DOHH2 (cell line): ENCODE measurements around the gene LBR.

Source experiments
- H3F3A ChIP-seq: fragments of 200-600 bp; sonication (generic), shearing (Covaris generic); 2 replicates; pipeline ENCODE4 v1.6.0; 2016; ENCODE audit warnings: antibody characterized with exemption, mild to moderate bottlenecking; ENCODE audit not compliant: control insufficient read depth, insufficient read depth
- H3K27ac ChIP-seq: fragments of 200-600 bp; sonication (generic); 2 replicates; pipeline ENCODE4 v1.5.1; 2014; ENCODE audit warnings: low read depth, mild to moderate bottlenecking, low read length, moderate library complexity
- H3K27me3 ChIP-seq: fragments of 200-600 bp; sonication (generic); 2 replicates; pipeline ENCODE4 v1.6.1; 2014; ENCODE audit warnings: mild to moderate bottlenecking, low read length, mixed read lengths; ENCODE audit not compliant: control insufficient read depth
- H3K36me3 ChIP-seq: fragments of 200-600 bp; sonication (generic); 2 replicates; pipeline ENCODE4 v1.6.1; 2014; ENCODE audit warnings: mild to moderate bottlenecking, low read length, moderate library complexity, mixed read lengths; ENCODE audit not compliant: control insufficient read depth
- H3K4me1 ChIP-seq: fragments of 200-600 bp; sonication (generic); 2 replicates; pipeline ENCODE4 v1.6.1; 2014; ENCODE audit warnings: mild to moderate bottlenecking, low read length, mixed read lengths; ENCODE audit not compliant: control insufficient read depth
- H3K4me2 ChIP-seq: fragments of 200-600 bp; sonication (generic); 2 replicates; pipeline ENCODE4 v1.6.0; 2014; ENCODE audit warnings: mild to moderate bottlenecking, low read length, moderate library complexity
- H3K4me3 ChIP-seq: fragments of 200-600 bp; sonication (generic); 2 replicates; pipeline ENCODE4 v1.5.1; 2014; ENCODE audit warnings: mild to moderate bottlenecking, low read length, mixed read lengths
- H3K79me2 ChIP-seq: fragments of 200-600 bp; sonication (generic); 2 replicates; pipeline ENCODE4 v1.6.1; 2014; ENCODE audit warnings: mild to moderate bottlenecking, low read length, mixed read lengths; ENCODE audit not compliant: control insufficient read depth
- H3K9me2 ChIP-seq: fragments of 200-600 bp; sonication (generic); replicated peaks from 2 replicates; pipeline ENCODE4 v1.6.1; 2014; ENCODE audit warnings: mild to moderate bottlenecking, low read length, mixed read lengths; ENCODE audit not compliant: control insufficient read depth
- H3K9me3 ChIP-seq: fragments of 200-600 bp; sonication (generic); 2 replicates; pipeline ENCODE4 v1.6.1; 2014; ENCODE audit warnings: antibody characterized with exemption, low read length, mixed read lengths; ENCODE audit not compliant: control insufficient read depth, insufficient read depth
- H4K20me1 ChIP-seq: fragments of 200-600 bp; sonication (generic); 2 replicates; pipeline ENCODE4 v1.6.0; 2014; ENCODE audit warnings: low read depth, mild to moderate bottlenecking, antibody characterized with exemption, low read length, moderate library complexity; ENCODE audit not compliant: control insufficient read depth, insufficient read depth
- EZH2phosphoT487 ChIP-seq: fragments of 200-600 bp; sonication (generic); IDR thresholded peaks from 2 replicates; pipeline ENCODE4 v1.6.1; 2017; ENCODE audit warnings: borderline replicate concordance, mild to moderate bottlenecking, antibody characterized with exemption, low read length, moderate library complexity, mixed read lengths
- TF ChIP-seq, protein P1 (sequence below): fragments of 200-600 bp; sonication (generic); IDR thresholded peaks from one replicate; pipeline ENCODE4 v1.5.1; 2014; ENCODE audit warnings: antibody characterized with exemption, mild to moderate bottlenecking, low read depth, low read length; ENCODE audit not compliant: poor library complexity, severe bottlenecking

LBR gene

DNA sequence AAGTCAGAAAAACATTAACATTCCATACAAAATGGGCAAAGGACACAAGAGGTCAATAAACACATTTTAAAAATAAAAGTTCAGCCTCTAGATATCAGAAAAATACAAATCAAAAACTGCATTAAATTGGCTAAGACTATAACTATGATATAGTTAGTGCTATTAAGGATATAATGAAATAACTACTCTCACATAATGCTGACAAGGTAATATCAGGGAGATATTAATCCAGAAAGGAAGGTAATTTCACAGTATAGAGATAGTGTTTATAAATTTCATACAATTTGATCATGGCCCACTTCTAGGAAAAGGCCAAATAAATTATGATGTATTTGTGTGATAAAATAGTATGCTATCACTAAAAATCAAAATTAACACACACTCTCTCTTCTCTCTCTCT, 61.8 kb downstream of the LBR start:
- no peak overlapping the region for H3K4me2 ChIP-seq
- no peaks in the 10 kb centered on the region for H3K36me3 ChIP-seq
- no peaks in the 10 kb centered on the region for H3K9me3 ChIP-seq
- no peaks in the 10 kb centered on the region for H3F3A ChIP-seq
- no peak overlapping the region for H3K4me3 ChIP-seq
- H3K27me3 ChIP-seq, result peaks cover 10% of the 10 kb centered on the region
- H3K9me2 ChIP-seq, result no peaks in the 10 kb centered on the region
- no peaks in the 10 kb centered on the region for H4K20me1 ChIP-seq
- no peaks in the 10 kb centered on the region for H3K4me1 ChIP-seq
- no peak overlapping the region for H3K27ac ChIP-seq
- no peaks in the 10 kb centered on the region for H3K79me2 ChIP-seq
- TF ChIP-seq EZH2phosphoT487, result no peak
- TF ChIP-seq, protein P1, sequence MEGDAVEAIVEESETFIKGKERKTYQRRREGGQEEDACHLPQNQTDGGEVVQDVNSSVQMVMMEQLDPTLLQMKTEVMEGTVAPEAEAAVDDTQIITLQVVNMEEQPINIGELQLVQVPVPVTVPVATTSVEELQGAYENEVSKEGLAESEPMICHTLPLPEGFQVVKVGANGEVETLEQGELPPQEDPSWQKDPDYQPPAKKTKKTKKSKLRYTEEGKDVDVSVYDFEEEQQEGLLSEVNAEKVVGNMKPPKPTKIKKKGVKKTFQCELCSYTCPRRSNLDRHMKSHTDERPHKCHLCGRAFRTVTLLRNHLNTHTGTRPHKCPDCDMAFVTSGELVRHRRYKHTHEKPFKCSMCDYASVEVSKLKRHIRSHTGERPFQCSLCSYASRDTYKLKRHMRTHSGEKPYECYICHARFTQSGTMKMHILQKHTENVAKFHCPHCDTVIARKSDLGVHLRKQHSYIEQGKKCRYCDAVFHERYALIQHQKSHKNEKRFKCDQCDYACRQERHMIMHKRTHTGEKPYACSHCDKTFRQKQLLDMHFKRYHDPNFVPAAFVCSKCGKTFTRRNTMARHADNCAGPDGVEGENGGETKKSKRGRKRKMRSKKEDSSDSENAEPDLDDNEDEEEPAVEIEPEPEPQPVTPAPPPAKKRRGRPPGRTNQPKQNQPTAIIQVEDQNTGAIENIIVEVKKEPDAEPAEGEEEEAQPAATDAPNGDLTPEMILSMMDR, result no peak

- Histone ChIP-seq H3K9me3 (no peaks in the 10 kb centered on the region), H3K9me2 (no peaks in the 10 kb centered on the region), H3F3A (no peaks in the 10 kb centered on the region), H3K4me2 (no peak overlapping the region), H3K36me3 (no peaks in the 10 kb centered on the region), H3K4me1 (no peaks in the 10 kb centered on the region), H3K27me3 (peaks cover 10% of the 10 kb centered on the region), H4K20me1 (no peaks in the 10 kb centered on the region), H3K4me3 (no peak overlapping the region), H3K79me2 (no peaks in the 10 kb centered on the region), H3K27ac (no peak overlapping the region)
- TF ChIP-seq, protein P1, result no peak
- TF ChIP-seq EZH2phosphoT487, result no peak
These were observed 63.4 kb downstream of the LBR start for GRCh38 chr1:225364439-225364838.

DNA sequence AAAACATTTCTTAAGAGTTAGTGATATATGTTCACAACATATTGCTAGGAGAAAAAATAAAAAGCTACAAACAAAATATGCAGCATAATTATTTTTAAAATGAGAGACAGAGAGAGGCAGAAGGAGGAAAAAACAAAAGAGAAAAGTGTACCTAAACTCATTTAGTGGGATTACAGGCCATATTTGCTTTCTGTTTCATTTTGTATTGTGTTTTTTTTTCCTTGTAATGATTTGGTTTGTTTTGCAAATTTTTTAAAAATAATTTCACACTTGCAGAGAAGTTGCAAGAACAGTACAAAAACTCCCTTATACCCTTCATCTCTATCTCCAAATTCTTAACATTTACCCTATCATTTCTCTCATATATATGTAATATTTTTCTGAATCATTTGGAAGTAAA, 65.0 kb downstream of the LBR start:
- TF ChIP-seq EZH2phosphoT487, result no peak
- TF ChIP-seq, protein P1, result no peak
- H3K4me2 ChIP-seq, result no peak overlapping the region
- H3K9me2 ChIP-seq, result no peaks in the 10 kb centered on the region

GRCh38 chr1:225361176-225361575, 66.7 kb downstream of the LBR start:
- Histone ChIP-seq H3K36me3 (no peaks in the 10 kb centered on the region), H4K20me1 (no peaks in the 10 kb centered on the region), H3K4me3 (no peak overlapping the region), H3K27me3 (peaks cover 8% of the 10 kb centered on the region; the same call in 1 of the 2 replicates), H3K9me3 (no peaks in the 10 kb centered on the region), H3K4me1 (no peaks in the 10 kb centered on the region), H3K27ac (no peak overlapping the region), H3K79me2 (no peaks in the 10 kb centered on the region), H3F3A (no peaks in the 10 kb centered on the region), H3K9me2 (no peaks in the 10 kb centered on the region), H3K4me2 (no peak overlapping the region)
- TF ChIP-seq EZH2phosphoT487, result no peak
- TF ChIP-seq, protein P1, result no peak

More for the DNA sequence above, 65.0 kb downstream of the LBR start:
- no peaks in the 10 kb centered on the region for H3K79me2 ChIP-seq
- peaks cover 12% of the 10 kb centered on the region for H3K27me3 ChIP-seq
- no peaks in the 10 kb centered on the region for H3K9me3 ChIP-seq
- no peak overlapping the region for H3K4me3 ChIP-seq
- H3K4me1 ChIP-seq, result no peaks in the 10 kb centered on the region
- H3K27ac ChIP-seq, result no peak overlapping the region
- H4K20me1 ChIP-seq, result no peaks in the 10 kb centered on the region
- no peaks in the 10 kb centered on the region for H3F3A ChIP-seq
- H3K36me3 ChIP-seq, result no peaks in the 10 kb centered on the region
